Body of pancreas (tissue), 4 donors: ENCODE data around the gene PCDH9.

ENCODE experiments used
- POLR2A ChIP-seq, 3 donors: fragments of 450-650 bp; IDR thresholded peaks; one replicate each; pipeline ENCODE4 v1.6.1; 2016; ENCODE audit warnings: antibody characterized with exemption in 3 of 3, mild to moderate bottlenecking in 2 of 3
- TF ChIP-seq, protein P1 (sequence below), 7 experiments: fragments of 450-650 bp in 4 of 7; fragments of 200-600 bp in 3 of 7; sonication (generic) in 3 of 7; IDR thresholded peaks; one replicate each; pipeline ENCODE4 v1.5.1; 2016 to 2019; ENCODE audit warnings: antibody characterized with exemption in 7 of 7

DNA sequence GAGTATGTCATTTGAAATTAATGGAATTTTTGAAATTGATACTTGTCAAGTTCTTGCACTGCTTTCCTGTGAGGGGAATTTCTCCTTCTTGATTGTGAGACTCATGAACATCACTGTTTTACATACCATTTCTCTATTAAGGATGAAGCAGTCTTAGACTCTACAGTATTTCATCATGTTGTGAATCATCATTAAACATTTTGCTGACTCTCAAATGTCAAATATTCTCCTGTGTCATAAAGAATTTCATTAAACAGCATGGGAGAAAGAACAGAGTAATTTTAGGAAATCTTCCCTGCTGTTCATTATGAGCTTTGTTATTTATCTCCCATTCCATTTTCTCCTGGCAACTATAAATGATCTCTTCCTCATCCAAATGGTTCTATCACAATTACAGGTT is 729.0 kb downstream of the PCDH9 start:
- TF ChIP-seq, protein P1, sequence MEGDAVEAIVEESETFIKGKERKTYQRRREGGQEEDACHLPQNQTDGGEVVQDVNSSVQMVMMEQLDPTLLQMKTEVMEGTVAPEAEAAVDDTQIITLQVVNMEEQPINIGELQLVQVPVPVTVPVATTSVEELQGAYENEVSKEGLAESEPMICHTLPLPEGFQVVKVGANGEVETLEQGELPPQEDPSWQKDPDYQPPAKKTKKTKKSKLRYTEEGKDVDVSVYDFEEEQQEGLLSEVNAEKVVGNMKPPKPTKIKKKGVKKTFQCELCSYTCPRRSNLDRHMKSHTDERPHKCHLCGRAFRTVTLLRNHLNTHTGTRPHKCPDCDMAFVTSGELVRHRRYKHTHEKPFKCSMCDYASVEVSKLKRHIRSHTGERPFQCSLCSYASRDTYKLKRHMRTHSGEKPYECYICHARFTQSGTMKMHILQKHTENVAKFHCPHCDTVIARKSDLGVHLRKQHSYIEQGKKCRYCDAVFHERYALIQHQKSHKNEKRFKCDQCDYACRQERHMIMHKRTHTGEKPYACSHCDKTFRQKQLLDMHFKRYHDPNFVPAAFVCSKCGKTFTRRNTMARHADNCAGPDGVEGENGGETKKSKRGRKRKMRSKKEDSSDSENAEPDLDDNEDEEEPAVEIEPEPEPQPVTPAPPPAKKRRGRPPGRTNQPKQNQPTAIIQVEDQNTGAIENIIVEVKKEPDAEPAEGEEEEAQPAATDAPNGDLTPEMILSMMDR (IDR thresholded peaks at IDR 0.05), result no peak
- no peak for TF ChIP-seq POLR2A (IDR thresholded peaks at IDR 0.05)
